ENCODE data around the gene JAG2.

JAG2 gene

DNA sequence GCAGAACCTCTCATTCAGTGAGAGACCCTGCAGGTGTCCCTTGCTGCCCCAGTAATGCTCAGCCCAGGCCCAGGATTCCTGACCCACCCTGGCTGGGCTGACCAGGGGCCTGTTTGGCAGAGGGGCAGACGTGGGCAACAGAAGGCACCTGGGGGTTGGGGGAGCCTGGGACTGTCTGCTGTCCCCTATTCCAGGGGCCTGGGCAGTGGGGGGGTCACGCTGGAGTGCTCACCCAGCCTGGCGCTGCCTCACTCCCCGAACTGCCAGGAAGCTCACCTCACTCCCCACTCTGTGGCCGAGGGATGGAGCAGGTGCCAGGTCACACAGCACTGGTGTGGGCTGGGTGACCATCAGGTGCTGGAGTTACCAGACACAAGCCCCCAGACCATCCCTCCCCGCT is 35.1 kb upstream of the JAG2 start:
- no peak for DNase-seq

DNA sequence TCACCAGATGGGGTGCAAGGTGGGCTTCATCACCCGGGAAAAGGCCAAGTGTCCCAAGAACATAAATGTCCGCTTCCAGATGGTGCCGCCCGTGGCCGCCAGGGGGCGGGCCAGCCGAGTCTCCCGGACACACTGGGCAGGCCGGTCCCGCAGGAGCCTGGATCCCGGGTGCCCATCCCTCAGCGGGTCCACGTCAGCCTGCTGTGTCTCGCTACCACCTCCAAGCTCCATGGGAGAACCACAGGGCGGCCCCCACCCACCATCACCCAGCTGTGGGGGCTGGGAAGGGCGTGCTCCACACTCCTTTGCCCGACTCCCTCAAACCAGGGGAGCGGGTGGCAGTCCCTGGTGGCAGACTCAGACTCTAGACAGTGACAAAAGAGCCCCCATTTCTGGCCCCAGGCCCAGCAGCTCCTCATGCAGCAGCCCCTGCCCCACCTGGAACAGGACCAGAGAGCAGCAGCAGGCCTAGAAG is 34.5 kb upstream of the JAG2 start:
- DNase-seq = peak in 46 of 51 donors; percentile 16 to 86 (median 56)

GRCh38 chr14:105201925-105202513 is 33.4 kb upstream of the JAG2 start:
- peak in 2 of 51 donors; percentile 1 to 14 for DNase-seq

DNA sequence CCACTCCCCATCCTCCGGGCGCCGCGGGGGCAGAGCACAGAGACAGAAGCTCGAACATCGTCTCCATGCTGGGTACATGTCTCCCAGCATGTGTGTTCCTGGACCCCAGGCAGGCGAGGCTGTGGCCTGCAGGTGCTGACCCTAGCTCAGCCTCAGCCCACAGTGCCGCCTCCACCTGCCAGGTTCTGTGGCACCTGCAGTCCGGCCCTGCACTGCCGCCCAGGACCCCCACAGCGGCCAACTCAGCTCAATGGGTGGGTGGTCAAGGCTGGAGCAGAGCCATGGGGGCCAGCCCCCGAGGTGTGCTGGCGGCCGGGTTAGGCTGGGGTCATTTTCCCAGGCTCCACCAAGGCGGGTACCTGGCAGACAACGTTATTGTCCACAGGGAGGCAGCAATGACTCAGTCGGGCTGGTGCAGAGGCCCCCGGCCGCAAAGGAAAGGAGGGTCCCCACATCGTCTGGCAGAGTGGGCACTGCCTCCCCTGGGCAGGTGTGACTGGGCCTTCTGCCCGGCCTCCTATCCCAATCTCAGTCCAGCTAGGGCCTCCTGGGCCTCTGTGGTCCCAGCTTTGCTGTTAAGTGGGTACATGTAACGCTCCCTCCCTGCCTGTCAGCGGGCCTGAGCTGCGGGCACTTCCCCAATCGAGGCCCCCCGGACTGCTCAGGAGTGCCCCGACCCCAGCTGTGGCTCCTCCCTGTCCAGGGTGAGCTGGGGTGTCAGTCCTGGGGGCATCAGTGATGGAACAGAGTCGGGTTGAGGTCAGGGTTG is 32.8 kb upstream of the JAG2 start:
- DNase-seq = peak in 1 of 51 donors; percentile 25

- no peak for DNase-seq
These were observed 32.1 kb upstream of the JAG2 start for GRCh38 chr14:105200641-105201040.

- DNase-seq = no peak
These were observed 31.5 kb upstream of the JAG2 start for GRCh38 chr14:105200074-105200473.

- no peak for DNase-seq
These were observed 30.5 kb upstream of the JAG2 start for GRCh38 chr14:105199093-105199492.

DNA sequence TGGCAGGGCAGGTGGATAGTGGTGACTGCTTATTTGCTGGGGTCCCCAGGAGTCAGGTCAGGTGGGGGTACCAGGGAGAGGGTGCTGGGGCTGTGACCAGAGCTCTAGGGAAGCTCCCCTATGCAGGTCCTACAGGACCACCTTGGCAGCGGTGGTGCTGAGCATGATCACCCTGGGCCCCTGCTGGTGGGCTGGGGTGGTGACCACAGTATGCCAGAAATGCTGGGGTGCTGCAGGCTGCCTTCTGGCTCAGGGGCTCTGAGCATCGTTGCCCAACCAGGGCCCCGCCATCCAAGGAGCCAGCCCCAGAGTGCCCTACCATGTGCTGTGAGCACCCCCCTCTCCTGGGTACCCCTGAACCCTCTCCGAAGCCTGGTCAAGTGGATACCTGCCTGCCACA is 30.0 kb upstream of the JAG2 start:
- no peak for DNase-seq

DNA sequence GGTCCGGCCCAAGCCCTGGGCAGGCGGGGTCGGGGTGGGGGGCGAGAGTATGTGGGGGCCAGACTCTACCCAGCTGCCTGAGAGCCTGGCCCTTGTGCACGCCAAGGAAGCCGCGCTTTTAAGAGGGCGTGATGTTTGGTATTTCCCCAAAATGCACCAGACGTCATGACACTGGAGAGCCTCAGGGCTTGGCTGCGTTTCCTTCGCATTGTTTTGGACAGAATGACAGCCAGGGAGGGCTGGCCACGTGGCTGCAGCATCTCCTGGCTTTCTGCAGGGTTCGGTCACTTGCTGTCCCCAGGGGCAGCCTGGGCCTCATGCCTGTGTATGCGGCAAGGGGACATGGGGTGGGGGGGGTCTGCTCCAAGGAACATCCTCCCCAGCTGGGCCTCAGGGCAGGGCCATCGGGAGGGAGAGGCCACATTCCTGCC is 28.6 kb upstream of the JAG2 start:
- peak in 4 of 51 donors; percentile 13 to 41 (median 30) for DNase-seq

GRCh38 chr14:105196265-105196960 is 27.8 kb upstream of the JAG2 start:
- DNase-seq = peak in 2 of 51 donors; percentile 3 to 35

DNA sequence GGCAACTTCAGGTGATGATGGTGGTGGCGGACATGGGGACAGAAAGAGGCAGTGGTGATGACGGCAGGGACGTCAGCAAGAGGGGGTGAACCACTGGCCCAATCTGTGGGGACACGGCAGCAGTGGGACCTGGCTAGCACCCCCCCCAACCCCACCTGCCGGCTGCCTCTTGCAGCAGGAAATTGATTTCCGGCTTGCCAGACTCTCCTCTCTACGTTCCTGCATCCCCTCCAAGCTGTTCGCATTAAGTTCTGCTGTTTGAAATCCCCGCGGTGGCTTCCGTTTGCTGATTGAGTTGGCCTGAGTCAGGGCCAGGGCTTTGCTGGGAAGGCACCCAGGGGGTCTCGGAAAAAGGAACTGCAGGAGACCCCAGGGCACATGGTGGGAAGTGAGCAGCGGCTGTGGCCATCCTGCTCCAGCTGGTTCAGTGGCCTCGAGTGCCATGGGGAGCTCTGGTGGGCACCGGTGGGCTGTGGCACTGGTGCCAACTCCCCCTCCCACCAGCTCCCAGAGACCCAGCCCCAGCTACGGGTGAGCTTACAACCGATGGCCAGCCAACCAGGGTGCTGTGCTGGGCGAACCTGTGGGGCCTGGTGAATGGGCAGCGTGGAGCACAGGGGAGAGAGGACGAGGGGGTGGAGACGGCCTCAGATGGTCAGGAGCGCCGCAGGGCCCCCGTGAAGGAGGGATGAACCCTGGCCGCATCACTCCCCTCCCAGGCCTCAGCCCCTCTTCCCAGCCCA is 27.1 kb upstream of the JAG2 start:
- DNase-seq = no peak

DNA sequence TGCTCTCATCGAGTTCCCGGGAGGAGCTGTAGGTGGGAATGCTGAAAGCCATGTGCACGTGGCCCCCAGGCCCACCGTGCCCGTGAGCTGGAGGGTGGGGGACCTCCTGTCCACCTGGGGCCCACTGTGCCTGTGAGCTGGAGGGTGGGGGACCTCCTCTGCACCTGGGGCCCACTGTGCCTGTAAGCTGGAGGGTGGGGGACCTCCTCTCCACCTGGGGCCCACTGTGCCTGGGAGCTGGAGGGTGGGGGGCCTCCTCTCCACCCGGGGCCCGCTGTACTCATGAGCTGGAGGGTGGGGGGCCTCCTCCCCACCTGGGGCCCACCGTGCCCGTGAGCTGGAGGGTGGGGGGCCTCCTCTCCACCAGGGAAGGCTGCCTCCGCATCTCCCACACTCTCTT is 26.5 kb upstream of the JAG2 start:
- DNase-seq = no peak

DNA sequence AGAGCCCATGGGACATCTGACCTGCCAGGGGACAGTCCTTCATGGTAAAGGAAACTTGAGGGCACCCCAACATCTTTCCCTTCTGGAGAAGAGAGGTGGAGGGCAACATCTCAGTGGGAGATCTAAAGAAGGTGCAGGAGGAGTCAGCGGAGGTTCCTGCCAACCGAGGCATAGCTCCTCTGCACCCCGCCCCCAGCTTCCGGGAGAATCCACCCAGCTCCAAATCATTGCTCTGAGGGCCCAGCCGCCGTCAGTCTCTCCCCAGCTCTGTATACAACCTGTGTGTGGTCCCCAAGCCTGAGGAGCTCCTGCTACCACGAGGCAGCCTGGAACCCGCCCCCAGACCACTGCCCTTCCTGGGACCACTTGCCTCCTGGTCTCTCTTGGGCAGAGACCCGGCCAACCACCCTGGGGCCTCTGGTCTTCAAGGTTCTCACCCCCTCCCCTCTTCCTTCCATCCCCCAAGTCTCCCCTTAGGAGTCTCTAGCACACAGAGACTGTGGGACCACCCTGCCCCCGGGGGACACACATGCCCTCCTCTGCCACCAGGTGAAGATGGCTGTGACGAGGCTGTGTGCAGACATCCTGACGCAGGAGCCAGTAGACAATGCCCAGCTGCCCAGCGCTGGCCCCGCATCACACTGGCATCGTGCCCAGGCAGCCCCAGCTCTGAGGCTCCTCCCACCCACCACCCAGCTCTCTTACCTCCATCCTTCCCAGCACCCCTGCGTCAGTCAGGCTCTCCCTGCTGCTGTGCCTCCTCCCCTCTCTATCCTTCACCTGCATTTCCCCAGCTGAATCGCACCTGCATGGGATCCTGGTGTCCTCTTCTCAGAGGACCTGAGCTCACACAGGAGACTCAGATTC is 25.6 kb upstream of the JAG2 start:
- peak in 1 of 51 donors; percentile 15 for DNase-seq

- DNase-seq = no peak
These were observed 24.5 kb upstream of the JAG2 start for GRCh38 chr14:105192866-105193731.

DNA sequence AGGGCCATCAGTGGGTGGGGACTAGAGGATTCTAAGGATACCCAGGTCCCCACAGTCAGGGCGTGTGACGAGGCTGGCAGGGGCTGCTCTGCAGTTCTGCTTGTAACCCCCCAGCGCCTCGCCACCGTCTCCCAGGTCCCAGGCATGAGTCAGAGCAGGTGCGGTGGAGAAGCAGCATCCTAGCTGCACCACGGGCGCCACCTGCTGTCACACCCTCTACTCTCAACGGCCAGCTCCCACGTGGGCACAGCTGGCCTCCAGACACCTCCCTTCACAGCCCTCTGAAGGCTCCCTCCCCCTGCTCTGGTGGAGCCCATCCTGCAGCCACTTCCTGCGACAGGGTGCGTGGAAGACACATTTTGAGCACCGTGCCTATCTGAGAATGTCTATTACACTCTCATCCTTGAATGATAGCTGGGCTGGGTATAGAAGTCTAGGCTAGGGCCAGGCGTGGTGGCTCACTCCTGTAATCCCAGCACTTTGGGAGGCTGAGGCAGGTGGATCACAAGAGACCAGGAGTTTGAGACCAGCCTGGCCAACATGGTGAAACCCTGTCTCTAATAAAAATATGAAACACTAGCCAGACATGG is 19.5 kb upstream of the JAG2 start:
- DNase-seq = no peak

- DNase-seq = no peak
These were observed 18.5 kb upstream of the JAG2 start for GRCh38 chr14:105187116-105187515.

DNA sequence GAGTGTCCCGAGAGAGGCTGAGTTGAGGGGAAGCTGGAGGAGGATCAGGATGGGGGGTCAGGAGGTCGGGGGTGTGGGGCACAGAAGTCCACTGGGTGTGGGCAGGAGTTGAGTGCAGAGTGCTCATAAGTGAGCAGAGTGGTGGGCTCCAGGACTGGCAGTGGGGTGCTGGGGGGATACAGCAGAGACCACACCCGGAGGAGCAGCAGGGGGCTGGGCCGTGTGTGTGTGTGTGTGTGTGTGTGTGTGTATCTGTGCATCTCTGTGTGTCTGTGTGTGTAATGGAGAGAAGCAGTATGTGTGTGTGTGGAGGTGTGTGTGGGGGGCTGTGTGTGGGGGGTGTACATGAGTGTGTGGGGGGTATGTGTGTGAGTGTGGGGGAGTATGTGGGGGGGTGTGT is 17.4 kb upstream of the JAG2 start:
- DNase-seq = no peak

DNA sequence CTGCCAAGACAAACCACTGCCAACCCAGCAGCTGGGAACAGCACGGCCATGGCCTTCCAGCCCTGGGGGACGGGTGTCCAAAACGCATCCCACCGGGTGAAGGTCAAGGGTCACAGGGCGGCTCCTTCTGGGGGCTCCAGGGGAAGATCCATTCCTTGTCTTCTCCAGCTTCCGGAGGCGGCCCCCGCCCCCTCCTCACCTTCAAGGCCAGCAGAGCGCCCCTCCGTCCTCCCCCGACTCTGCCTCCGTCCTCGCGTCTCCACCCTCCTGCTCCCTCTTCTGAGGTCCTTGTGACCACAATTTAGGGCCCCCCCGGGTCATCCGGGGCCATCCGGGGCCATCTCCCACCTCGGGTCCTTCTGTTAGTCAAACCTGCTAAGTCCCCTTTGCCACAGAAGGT is 16.4 kb upstream of the JAG2 start:
- DNase-seq = no peak

- no peak for DNase-seq
These were observed 15.9 kb upstream of the JAG2 start for GRCh38 chr14:105184461-105184860.
